SHP77 (cell line): ENCODE results near the gene ALG1L2.
"Not testable (repeated sequence)": the region's sequence is repeated elsewhere in the genome, so short reads cannot be mapped to it uniquely, and the experiment has no call there.

Experiments
- DNase-seq, 2 experiments: peaks; one replicate each; lab custom pipeline; 2025; lab: John Stamatoyannopoulos, UW

ALG1L2 gene

GRCh38 chr3:130094491-130094941 lies 12.9 kb downstream of the ALG1L2 start:
- not testable (repeated sequence) for DNase-seq

- not testable (repeated sequence) for DNase-seq
These were observed 14.2 kb downstream of the ALG1L2 start for GRCh38 chr3:130095858-130096257.

- not testable (repeated sequence) for DNase-seq
These were observed 15.5 kb downstream of the ALG1L2 start for GRCh38 chr3:130097096-130097495.

- DNase-seq: not testable (repeated sequence)
These were observed 16.3 kb downstream of the ALG1L2 start for GRCh38 chr3:130097690-130098638.

GRCh38 chr3:130098639-130099385 lies 17.2 kb downstream of the ALG1L2 start:
- DNase-seq: peak; percentile 63 to 79

GRCh38 chr3:130102545-130102944 lies 20.9 kb downstream of the ALG1L2 start:
- DNase-seq: not testable (repeated sequence)

GRCh38 chr3:130104191-130104590 lies 22.6 kb downstream of the ALG1L2 start:
- not testable (repeated sequence) for DNase-seq

GRCh38 chr3:130107333-130107995 lies 25.8 kb downstream of the ALG1L2 start:
- DNase-seq: not testable (repeated sequence)

- DNase-seq: not testable (repeated sequence)
These were observed 27.4 kb downstream of the ALG1L2 start for GRCh38 chr3:130108836-130109585.

- DNase-seq: not testable (repeated sequence)
These were observed 28.9 kb downstream of the ALG1L2 start for GRCh38 chr3:130110386-130111169.

- peak; percentile 95 to 98 for DNase-seq
These were observed 29.7 kb downstream of the ALG1L2 start for GRCh38 chr3:130111185-130111864.

- peak; percentile 92 to 95 for DNase-seq
These were observed 30.5 kb downstream of the ALG1L2 start for GRCh38 chr3:130111865-130112747.

- DNase-seq: not testable (repeated sequence)
These were observed 31.1 kb downstream of the ALG1L2 start for GRCh38 chr3:130112748-130113073.

- not testable (repeated sequence) for DNase-seq
These were observed 33.8 kb downstream of the ALG1L2 start for GRCh38 chr3:130115400-130115799.

- no peak for DNase-seq
These were observed 36.3 kb downstream of the ALG1L2 start for GRCh38 chr3:130117933-130118332.

- DNase-seq: peak; percentile 26 to 35
These were observed 38.2 kb downstream of the ALG1L2 start for GRCh38 chr3:130119824-130120223.

- DNase-seq: not testable (repeated sequence)
These were observed 38.7 kb downstream of the ALG1L2 start for GRCh38 chr3:130120291-130120690.

- not testable (repeated sequence) for DNase-seq
These were observed 41.5 kb downstream of the ALG1L2 start for GRCh38 chr3:130122891-130123775.
